ENCODE measurements around the gene VAMP5. TPM values are rescaled to one million over a fixed set of nuclear protein-coding genes. Genes with fewer than 3 reads are reported as not detected.

Gene VAMP5
- total and polyA plus RNA-seq, 10 of the 15 experiments (the other 5 are each of a cell fraction or from before 2014, with no cell fraction given): 3.8 to 52.7 (median 24.1) TPM

- no peaks in the 10 kb centered on the region for H4K20me1 ChIP-seq (ENCODE audit: control insufficient read depth, insufficient read depth)
- ChIA-PET POLR2A (no interaction called here), RAD21 (ENCODE audit: unreplicated experiment) (interaction anchor here (0.9 to 3.4 kb wide), 2 partner anchors 13 to 70 kb away, joined by 3 to 20 read pairs; no protein-coding TSS in a partner anchor), SMC1A (ENCODE audit: uncharacterized antibody, unreplicated experiment) (interaction anchor here (0.7 to 3.4 kb wide), 7 partner anchors 13 to 215 kb away, joined by 3 to 71 read pairs (median 3); no protein-coding TSS in a partner anchor), CTCF (interaction anchor here (0.6 to 5.2 kb wide), 6 partner anchors 21 to 609 kb away, joined by 3 to 162 read pairs (median 14); no protein-coding TSS in a partner anchor)
- no TSS peak for BruUV-seq (replicated peaks)
- H3K9me3 ChIP-seq (replicated peaks; ENCODE audit: control insufficient read depth, insufficient read depth, low read length): no peaks in the 10 kb centered on the region
- no peak overlapping the region for H2AFZ ChIP-seq (ENCODE audit: control insufficient read depth, low read depth, low read length)
- TF ChIP-seq FOXM1 (IDR thresholded peaks at IDR 0.05; ENCODE audit: low read depth, low read length) (no peak), CREM (IDR thresholded peaks at IDR 0.05; ENCODE audit: low read depth) (no peak), ASH2L (IDR thresholded peaks at IDR 0.05; ENCODE audit: borderline replicate concordance, low read depth) (no peak), RELB (IDR thresholded peaks at IDR 0.05; ENCODE audit: low read depth) (no peak)
- 90% methylated on average over 8 of the region's 8 CpGs for WGBS (ENCODE audit: insufficient coverage, insufficient replicate concordance, low lambda C conversion rate, missing lambda C conversion rate)
- intact Hi-C loops (cut with micrococcal nuclease; ENCODE audit: unreplicated experiment): loop anchor here (5.0 kb wide), 2 partner anchors 87 to 177 kb away; no protein-coding TSS in a partner anchor
- no peak overlapping the region for H3K27ac ChIP-seq (ENCODE audit: control insufficient read depth, insufficient read depth)
- ATAC-seq (no peak), FAIRE-seq (no peak), DNase-seq (ENCODE audit: low read depth, low spot score) (no peak)
- H3K4me2 ChIP-seq (ENCODE audit: control insufficient read depth, insufficient read depth): no peak overlapping the region
- H3K9ac ChIP-seq (ENCODE audit: control insufficient read depth, insufficient read depth, low read length): no peak overlapping the region
- H3K4me1 ChIP-seq (ENCODE audit: control insufficient read depth, insufficient read depth, low read length): no peaks in the 10 kb centered on the region
- no peaks in the 10 kb centered on the region for H3K27me3 ChIP-seq (replicated peaks in 1 of 2; ENCODE audit: control insufficient read depth in 2 of 2, insufficient read depth in 2 of 2, low read length in 1 of 2)
- no peaks in the 10 kb centered on the region for H3K79me2 ChIP-seq (ENCODE audit: control insufficient read depth, insufficient read depth, low read length)
- H3K4me3 ChIP-seq: no peak overlapping the region
- in situ Hi-C loops (cut with MboI): loop anchor here (5.0 kb wide), 1 partner anchor 72 kb away; no protein-coding TSS in a partner anchor
- H3K36me3 ChIP-seq (ENCODE audit: control insufficient read depth in 2 of 2, insufficient read depth in 2 of 2, low read length in 1 of 2): peaks cover 24 to 38% of the 10 kb centered on the region in 2 experiments
Measured at GRCh38 chr2:85635011-85635410, 50.8 kb downstream of the VAMP5 start.

All from GM12878 (cell line).